SU-DHL-6 (cell line): Measurements from ENCODE around the gene FXYD5.

Experiments used
- H2AFZ ChIP-seq: fragments of 200-600 bp; sonication (generic); 2 replicates; pipeline ENCODE4 v1.6.1; 2014; ENCODE audit warnings: low read depth, mild to moderate bottlenecking, moderate library complexity, mixed read lengths, antibody characterized with exemption, low read length; ENCODE audit not compliant: severe bottlenecking
- H3F3A ChIP-seq: fragments of 200-600 bp; shearing (Covaris generic); 2 replicates; pipeline ENCODE4 v1.6.0; 2016; ENCODE audit warnings: antibody characterized with exemption, mild to moderate bottlenecking; ENCODE audit not compliant: insufficient read depth
- H3K27ac ChIP-seq: fragments of 200-600 bp; sonication (generic); 2 replicates; pipeline ENCODE4 v1.5.1; 2016; ENCODE audit warnings: low read depth, mild to moderate bottlenecking, low read length, moderate library complexity, mixed read lengths
- H3K27me3 ChIP-seq: fragments of 200-600 bp; sonication (generic), shearing (Covaris generic); 2 replicates; pipeline ENCODE4 v1.6.0; 2014; ENCODE audit warnings: mild to moderate bottlenecking, low read length
- H3K36me3 ChIP-seq: fragments of 200-600 bp; sonication (generic); 2 replicates; pipeline ENCODE4 v1.6.1; 2014; ENCODE audit warnings: mild to moderate bottlenecking, low read length, mixed read lengths
- H3K4me2 ChIP-seq: fragments of 300-600, 200-600 bp; shearing (Covaris generic), sonication (generic); 2 replicates; pipeline ENCODE4 v1.6.0; 2014; ENCODE audit warnings: low read length, low read depth, mild to moderate bottlenecking; ENCODE audit not compliant: poor library complexity, severe bottlenecking
- H3K4me3 ChIP-seq: fragments of 200-600 bp; sonication (generic); 2 replicates; pipeline ENCODE4 v1.5.1; 2014; ENCODE audit warnings: antibody characterized with exemption, low read length, mild to moderate bottlenecking, mixed read lengths; ENCODE audit not compliant: insufficient read depth, poor library complexity, severe bottlenecking
- H3K79me2 ChIP-seq: fragments of 200-600 bp; sonication (generic); 2 replicates; pipeline ENCODE4 v1.6.1; 2014; ENCODE audit warnings: mild to moderate bottlenecking, low read length, moderate library complexity; ENCODE audit not compliant: insufficient read depth
- H3K9ac ChIP-seq: fragments of 200-600 bp; sonication (generic); 2 replicates; pipeline ENCODE4 v1.7.0; 2014; ENCODE audit warnings: mild to moderate bottlenecking, low read length
- H3K9me2 ChIP-seq: fragments of 200-600 bp; sonication (generic); replicated peaks from 2 replicates; pipeline ENCODE4 v1.6.1; 2014; ENCODE audit warnings: low read length; ENCODE audit not compliant: insufficient read depth
- H3K9me3 ChIP-seq: fragments of 200-600 bp; sonication (generic); 2 replicates; pipeline ENCODE4 v1.6.1; 2014; ENCODE audit warnings: low read length, mixed read lengths; ENCODE audit not compliant: insufficient read depth
- H4K20me1 ChIP-seq: fragments of 200-600 bp; sonication (generic); 2 replicates; pipeline ENCODE4 v1.6.1; 2014; ENCODE audit warnings: low read depth, mild to moderate bottlenecking, antibody characterized with exemption, low read length, moderate library complexity, mixed read lengths
- CTCF ChIP-seq: fragments of 200-600 bp; sonication (generic); IDR thresholded peaks from one replicate; pipeline ENCODE4 v1.5.1; 2017; ENCODE audit warnings: antibody characterized with exemption, mild to moderate bottlenecking, low read length, moderate library complexity; ENCODE audit not compliant: insufficient read depth, poor library complexity, severe bottlenecking
- EZH2phosphoT487 ChIP-seq: fragments of 200-600 bp; sonication (generic), shearing (Covaris generic); conservative IDR thresholded peaks from 2 replicates; pipeline ENCODE4 v1.6.1; 2018; ENCODE audit warnings: mild to moderate bottlenecking, antibody characterized with exemption, low read length, moderate library complexity, mixed read lengths

Gene FXYD5

GRCh38 chr19:35219008-35219407, 64.5 kb downstream of the FXYD5 start:
- no peaks in the 10 kb centered on the region for H3K9me2 ChIP-seq

More at GRCh38 chr19:35219008-35219407, 64.5 kb downstream of the FXYD5 start:
- Histone ChIP-seq H3K4me2 (no peak overlapping the region), H3K9ac (no peak overlapping the region), H3K9me3 (no peaks in the 10 kb centered on the region), H3F3A (peaks cover 25% of the 10 kb centered on the region), H4K20me1 (no peaks in the 10 kb centered on the region), H2AFZ (no peak overlapping the region), H3K4me3 (no peak overlapping the region), H3K36me3 (no peaks in the 10 kb centered on the region), H3K79me2 (no peaks in the 10 kb centered on the region), H3K27ac (no peak overlapping the region), H3K27me3 (no peaks in the 10 kb centered on the region)
- TF ChIP-seq EZH2phosphoT487, result no peak
- no peak for TF ChIP-seq CTCF
